ACC112 (cell line): ENCODE results near the gene TCF3.

ENCODE experiments used
- H2AFZ ChIP-seq: fragments of 200-600 bp; sonication (generic); one replicate; pipeline ENCODE4 v1.6.0; 2017; ENCODE audit warnings: antibody characterized with exemption, low read length; ENCODE audit not compliant: unreplicated experiment
- H3K27ac ChIP-seq: fragments of 200-600 bp; sonication (generic); 2 replicates; pipeline ENCODE4 v1.5.1; 2014; ENCODE audit warnings: low read depth, mild to moderate bottlenecking, antibody characterized with exemption, low read length, moderate library complexity
- H3K27me3 ChIP-seq: fragments of 200-600 bp; sonication (generic); 2 replicates; pipeline ENCODE4 v1.6.1; 2014; ENCODE audit warnings: mild to moderate bottlenecking, antibody characterized with exemption, low read length, moderate library complexity, mixed read lengths; ENCODE audit not compliant: insufficient read depth
- H3K36me3 ChIP-seq: fragments of 200-600 bp; sonication (generic); 2 replicates; pipeline ENCODE4 v1.6.1; 2016; ENCODE audit warnings: mild to moderate bottlenecking, antibody characterized with exemption, low read length, moderate library complexity, mixed read lengths; ENCODE audit not compliant: insufficient read depth
- H3K4me1 ChIP-seq: fragments of 200-600 bp; sonication (generic); one replicate; pipeline ENCODE4 v1.6.1; 2016; ENCODE audit warnings: low read length, mixed read lengths; ENCODE audit not compliant: insufficient read depth, unreplicated experiment, control insufficient read depth
- H3K4me3 ChIP-seq: fragments of 200-600 bp; sonication (generic); 2 replicates; pipeline ENCODE4 v1.5.1; 2014; ENCODE audit warnings: mild to moderate bottlenecking, low read depth, low read length
- H3K79me2 ChIP-seq: fragments of 200-600 bp; sonication (generic); one replicate; pipeline ENCODE4 v1.6.0; 2016; ENCODE audit warnings: low read length; ENCODE audit not compliant: control insufficient read depth, unreplicated experiment, insufficient read depth

Gene TCF3

GRCh38 chr19:1592755-1593500 lies 59.5 kb downstream of the TCF3 start, which contains the start of gene MBD3:
Gene MBD3 (minus strand): TSS chr19:1592865. CDS start chr19:1592631, 234 bp downstream.
- Histone ChIP-seq H3K4me3 (peak within 1 kb of the TSS; percentile 96), H3K36me3 (no peaks in the 10 kb centered on the region), H3K27ac (peak within 1 kb of the TSS; percentile 89), H2AFZ (peak within 1 kb of the TSS; percentile 91), H3K79me2 (peaks cover 32% of the 10 kb centered on the region), H3K27me3 (no peaks in the 10 kb centered on the region), H3K4me1 (peaks cover 12% of the 10 kb centered on the region)

GRCh38 chr19:1592024-1592754 lies 60.2 kb downstream of the TCF3 start:
- Histone ChIP-seq H3K27me3 (no peaks in the 10 kb centered on the region), H3K4me1 (peaks cover 12% of the 10 kb centered on the region), H3K36me3 (no peaks in the 10 kb centered on the region), H3K79me2 (peaks cover 38% of the 10 kb centered on the region), H3K4me3 (peak overlapping the region; percentile 96), H3K27ac (peak overlapping the region; percentile 89), H2AFZ (peak overlapping the region; percentile 91)

- peak overlapping the region; percentile 89 for H3K27ac ChIP-seq
- peak overlapping the region; percentile 45 for H2AFZ ChIP-seq
- peak overlapping the region; percentile 96 for H3K4me3 ChIP-seq
- H3K79me2 ChIP-seq: peaks cover 38% of the 10 kb centered on the region
- H3K36me3 ChIP-seq: no peaks in the 10 kb centered on the region
- no peaks in the 10 kb centered on the region for H3K27me3 ChIP-seq
- H3K4me1 ChIP-seq: peaks cover 12% of the 10 kb centered on the region
These were observed 60.9 kb downstream of the TCF3 start for GRCh38 chr19:1591421-1592023.

- H3K4me1 ChIP-seq: peaks cover 12% of the 10 kb centered on the region
- H3K79me2 ChIP-seq: peaks cover 42% of the 10 kb centered on the region
- H3K27ac ChIP-seq: no peak overlapping the region; the same call in 1 of the 2 replicates
- no peaks in the 10 kb centered on the region for H3K36me3 ChIP-seq
- H2AFZ ChIP-seq: no peak overlapping the region
- H3K4me3 ChIP-seq: peak overlapping the region; percentile 96
- H3K27me3 ChIP-seq: no peaks in the 10 kb centered on the region
These were observed 61.6 kb downstream of the TCF3 start for GRCh38 chr19:1590641-1591397.

GRCh38 chr19:1587872-1588271 lies 64.5 kb downstream of the TCF3 start:
- no peak overlapping the region for H3K27ac ChIP-seq

GRCh38 chr19:1585243-1585580 lies 67.2 kb downstream of the TCF3 start:
- peaks cover 26% of the 10 kb centered on the region for H3K79me2 ChIP-seq
- no peak overlapping the region for H3K4me3 ChIP-seq
- peaks cover 7% of the 10 kb centered on the region for H3K4me1 ChIP-seq
- H3K36me3 ChIP-seq: no peaks in the 10 kb centered on the region
- H2AFZ ChIP-seq: no peak overlapping the region
- no peak overlapping the region for H3K27ac ChIP-seq
- no peaks in the 10 kb centered on the region for H3K27me3 ChIP-seq

More at GRCh38 chr19:1587872-1588271, 64.5 kb downstream of the TCF3 start:
- no peaks in the 10 kb centered on the region for H3K36me3 ChIP-seq
- no peaks in the 10 kb centered on the region for H3K27me3 ChIP-seq
- H3K4me3 ChIP-seq: no peak overlapping the region
- peaks cover 12% of the 10 kb centered on the region for H3K4me1 ChIP-seq
- H3K79me2 ChIP-seq: peaks cover 44% of the 10 kb centered on the region
- no peak overlapping the region for H2AFZ ChIP-seq

- peaks cover 22% of the 10 kb centered on the region for H3K79me2 ChIP-seq
- no peak overlapping the region for H2AFZ ChIP-seq
- H3K36me3 ChIP-seq: no peaks in the 10 kb centered on the region
These were observed 67.7 kb downstream of the TCF3 start for GRCh38 chr19:1584500-1585242.

GRCh38 chr19:1582201-1582600 lies 70.2 kb downstream of the TCF3 start:
- Histone ChIP-seq H3K27ac (no peak overlapping the region), H3K79me2 (peaks cover 7% of the 10 kb centered on the region), H3K27me3 (no peaks in the 10 kb centered on the region), H3K4me1 (no peaks in the 10 kb centered on the region), H2AFZ (no peak overlapping the region), H3K4me3 (no peak overlapping the region), H3K36me3 (no peaks in the 10 kb centered on the region)

More at GRCh38 chr19:1584500-1585242, 67.7 kb downstream of the TCF3 start:
- H3K27ac ChIP-seq: no peak overlapping the region
- H3K4me1 ChIP-seq: peaks cover 2% of the 10 kb centered on the region
- no peaks in the 10 kb centered on the region for H3K27me3 ChIP-seq
- H3K4me3 ChIP-seq: no peak overlapping the region

GRCh38 chr19:1580957-1581356 lies 71.5 kb downstream of the TCF3 start:
- no peak overlapping the region for H3K4me3 ChIP-seq
- no peaks in the 10 kb centered on the region for H3K27me3 ChIP-seq
- H3K36me3 ChIP-seq: no peaks in the 10 kb centered on the region
- H3K4me1 ChIP-seq: no peaks in the 10 kb centered on the region
- H2AFZ ChIP-seq: no peak overlapping the region
- H3K27ac ChIP-seq: no peak overlapping the region
- peaks cover 4% of the 10 kb centered on the region for H3K79me2 ChIP-seq

- Histone ChIP-seq H2AFZ (no peak overlapping the region), H3K79me2 (no peaks in the 10 kb centered on the region), H3K36me3 (no peaks in the 10 kb centered on the region), H3K27me3 (no peaks in the 10 kb centered on the region), H3K4me3 (no peak overlapping the region), H3K4me1 (no peaks in the 10 kb centered on the region), H3K27ac (no peak overlapping the region)
These were observed 72.0 kb downstream of the TCF3 start for GRCh38 chr19:1580382-1580781.
